ENCODE measurements around the gene OSBPL3. TPM values are rescaled to one million over a fixed set of nuclear protein-coding genes. Genes with fewer than 3 reads are reported as not detected.

The OSBPL3 gene
- total RNA-seq, 1 experiment from 2014 or later = 7.1 TPM

DNA sequence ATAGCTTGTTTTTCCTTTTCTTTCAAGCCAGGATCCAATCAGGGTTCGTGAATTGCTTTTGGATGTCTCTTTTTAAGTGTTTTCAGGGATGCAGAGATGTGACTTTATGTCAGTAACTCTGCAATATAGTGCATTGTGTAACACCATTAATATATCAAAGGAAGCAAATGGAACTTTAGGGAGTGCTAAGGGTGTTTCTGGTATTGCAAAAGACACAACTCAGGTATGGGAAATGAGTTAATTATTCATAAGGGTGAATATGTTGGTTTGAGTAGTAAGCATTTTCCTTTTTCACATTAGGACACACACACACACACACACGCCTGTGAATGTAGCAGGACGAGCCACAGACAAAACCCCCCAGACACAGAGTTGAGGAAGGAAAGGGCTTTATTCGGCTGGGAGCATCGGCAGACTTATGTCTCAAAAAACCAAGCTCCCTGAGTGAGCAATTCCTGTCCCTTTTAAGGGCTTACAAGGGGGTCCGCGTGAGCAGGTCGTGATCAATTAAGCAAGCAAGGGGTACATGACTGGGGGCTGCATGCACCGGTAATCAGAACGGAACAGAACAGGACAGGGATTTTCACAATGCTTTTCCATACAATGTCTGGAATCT, 190.9 kb downstream of the OSBPL3 start:
- in situ Hi-C loops (cut with HindIII; ENCODE audit: low sequenced_read_pairs) = no loop called here
- no peak for DNase-seq (ENCODE audit: low spot score)

DNA sequence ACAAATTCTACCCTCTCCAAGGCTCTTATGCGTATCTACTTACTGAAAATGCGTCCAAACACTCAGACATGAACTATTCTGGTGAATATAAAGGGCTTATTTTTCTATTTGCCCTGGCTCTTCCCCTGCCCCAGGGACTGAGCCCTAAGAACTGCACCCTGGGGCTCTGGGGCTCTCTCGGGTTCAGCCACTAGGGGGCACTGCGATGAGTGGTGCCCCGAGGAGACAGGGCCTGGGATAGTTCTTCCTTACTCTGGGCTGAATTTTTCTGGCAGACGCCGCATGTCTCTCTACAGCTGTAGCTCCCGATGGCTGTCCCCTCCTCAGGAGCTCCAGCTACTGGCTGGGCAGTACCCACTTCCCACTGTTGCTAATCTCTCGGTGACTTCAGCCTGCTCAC, 191.9 kb downstream of the OSBPL3 start:
- in situ Hi-C loops (cut with HindIII; ENCODE audit: low sequenced_read_pairs) = no loop called here
- no peak for DNase-seq (ENCODE audit: low spot score)

DNA sequence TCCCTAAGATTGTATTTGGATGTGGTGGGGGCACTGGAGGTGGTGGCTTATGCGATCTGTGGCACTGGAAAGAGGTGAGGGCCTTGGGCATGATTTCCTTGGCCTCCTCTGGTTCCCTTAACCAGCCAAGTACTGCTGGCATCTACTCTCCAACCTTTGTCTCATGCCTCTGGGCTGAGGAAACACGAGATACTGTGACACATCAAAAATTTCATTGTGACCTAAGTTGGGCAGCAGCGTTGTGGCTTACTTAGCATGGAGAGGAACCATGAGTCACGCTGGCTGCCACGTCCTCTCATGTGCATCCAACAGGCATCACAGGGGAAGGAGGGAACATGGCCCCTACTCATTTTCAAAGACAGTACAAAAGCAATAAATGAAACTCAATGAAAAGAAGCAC, 193.0 kb downstream of the OSBPL3 start:
- no peak for DNase-seq (ENCODE audit: low spot score)
- in situ Hi-C loops (cut with HindIII; ENCODE audit: low sequenced_read_pairs) = no loop called here

DNA sequence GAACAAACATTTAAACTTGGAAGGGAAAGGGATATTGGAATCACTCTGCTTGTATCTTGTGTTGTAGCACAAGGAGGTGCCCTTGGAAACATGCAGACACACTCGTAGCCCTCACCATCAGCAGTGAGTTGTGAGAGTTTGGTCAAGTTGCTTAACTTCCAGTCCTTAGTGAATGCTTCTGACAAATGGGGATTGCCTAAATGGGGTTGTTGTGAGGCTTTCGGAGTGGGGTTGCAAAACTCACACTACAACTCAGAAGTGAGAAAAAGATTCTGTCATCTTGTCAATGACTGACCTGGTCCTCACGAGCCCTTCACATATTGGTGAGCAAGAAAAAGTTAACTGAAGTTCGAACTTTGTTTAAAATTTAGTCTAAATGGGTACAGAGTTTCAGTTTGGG, 193.7 kb downstream of the OSBPL3 start:
- in situ Hi-C loops (cut with HindIII; ENCODE audit: low sequenced_read_pairs) = no loop called here
- DNase-seq (ENCODE audit: low spot score) = no peak

DNA sequence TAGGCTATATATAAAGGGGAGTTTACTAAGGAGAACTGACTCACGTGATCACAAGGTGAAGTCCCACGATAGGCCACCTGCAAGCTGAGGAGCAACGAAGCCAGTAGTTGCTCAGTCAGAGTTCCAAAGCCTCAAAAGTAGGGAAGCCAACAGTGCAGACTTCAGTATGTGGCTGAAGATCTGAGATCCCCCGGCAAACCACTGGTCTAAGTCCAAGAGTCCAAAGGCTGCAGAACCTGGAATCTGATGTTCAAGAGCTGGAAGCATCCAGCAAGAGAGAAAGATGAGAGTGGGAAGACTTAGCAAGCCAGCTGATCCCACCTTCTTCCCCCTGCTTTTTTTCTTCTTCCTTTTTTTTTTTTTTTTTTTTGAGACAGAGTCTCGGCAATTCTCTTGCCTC, 195.7 kb downstream of the OSBPL3 start:
- DNase-seq (ENCODE audit: low spot score) = no peak
- in situ Hi-C loops (cut with HindIII; ENCODE audit: low sequenced_read_pairs) = no loop called here

DNA sequence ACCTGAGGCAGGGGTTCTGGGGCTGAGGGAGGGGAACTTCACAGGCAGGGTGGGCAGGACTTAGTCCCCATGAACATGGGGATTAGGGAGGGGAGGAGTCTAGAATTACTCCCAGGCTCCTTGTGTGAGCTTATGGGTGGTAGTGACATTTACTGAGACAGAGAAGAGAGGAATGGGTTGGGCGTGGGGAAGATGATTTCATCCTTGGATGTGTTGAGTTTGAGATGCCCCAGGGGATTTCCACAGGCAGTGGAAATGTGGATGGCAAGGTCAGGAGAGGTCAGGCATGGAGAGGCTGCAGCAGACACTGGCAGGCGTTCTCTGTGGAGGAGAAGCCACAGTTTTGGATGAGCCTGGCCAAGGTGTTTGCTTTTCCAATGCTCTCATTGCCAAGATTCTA, 196.3 kb downstream of the OSBPL3 start:
- no peak for DNase-seq (ENCODE audit: low spot score)
- in situ Hi-C loops (cut with HindIII; ENCODE audit: low sequenced_read_pairs) = no loop called here

DNA sequence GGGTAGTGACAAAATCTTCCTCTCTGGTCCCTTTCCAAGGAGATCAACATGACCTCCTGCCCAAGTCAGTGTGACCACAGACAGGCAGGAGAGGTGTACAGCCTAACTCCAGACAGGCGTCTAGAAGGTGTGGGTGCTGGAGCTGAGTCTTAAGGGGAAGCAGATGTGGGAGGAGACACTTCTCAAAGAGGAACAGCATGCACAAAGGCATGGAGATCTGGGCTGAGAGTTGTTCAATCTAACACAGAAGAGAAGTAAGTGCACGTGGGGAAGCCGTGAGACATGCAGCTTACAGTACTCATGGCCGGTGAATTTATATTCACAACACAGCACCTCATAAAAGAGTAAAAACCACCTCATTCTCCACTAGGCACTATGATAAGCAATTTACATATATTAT, 198.9 kb downstream of the OSBPL3 start:
- no peak for DNase-seq (ENCODE audit: low spot score)
- in situ Hi-C loops (cut with HindIII; ENCODE audit: low sequenced_read_pairs) = no loop called here

DNA sequence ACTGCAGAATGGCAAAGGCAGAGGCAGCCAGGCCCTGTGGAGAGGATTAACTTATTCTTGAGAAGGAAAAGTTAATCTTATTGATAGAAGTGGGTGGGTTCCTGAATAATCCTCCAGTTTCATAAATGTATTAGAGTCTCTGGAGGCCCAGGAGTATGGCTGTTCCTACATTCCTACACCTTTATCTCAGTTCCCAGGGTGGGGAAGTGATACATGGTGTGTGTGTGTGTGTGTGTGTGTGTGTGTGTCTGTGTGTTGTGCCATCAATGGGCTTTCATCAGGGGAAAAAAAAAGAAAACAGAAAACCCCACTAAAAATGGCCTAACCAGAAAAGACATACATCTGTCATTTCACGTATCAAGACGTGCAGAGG, 200.7 kb downstream of the OSBPL3 start:
- in situ Hi-C loops (cut with HindIII; ENCODE audit: low sequenced_read_pairs) = no loop called here
- DNase-seq (ENCODE audit: low spot score) = no peak

DNA sequence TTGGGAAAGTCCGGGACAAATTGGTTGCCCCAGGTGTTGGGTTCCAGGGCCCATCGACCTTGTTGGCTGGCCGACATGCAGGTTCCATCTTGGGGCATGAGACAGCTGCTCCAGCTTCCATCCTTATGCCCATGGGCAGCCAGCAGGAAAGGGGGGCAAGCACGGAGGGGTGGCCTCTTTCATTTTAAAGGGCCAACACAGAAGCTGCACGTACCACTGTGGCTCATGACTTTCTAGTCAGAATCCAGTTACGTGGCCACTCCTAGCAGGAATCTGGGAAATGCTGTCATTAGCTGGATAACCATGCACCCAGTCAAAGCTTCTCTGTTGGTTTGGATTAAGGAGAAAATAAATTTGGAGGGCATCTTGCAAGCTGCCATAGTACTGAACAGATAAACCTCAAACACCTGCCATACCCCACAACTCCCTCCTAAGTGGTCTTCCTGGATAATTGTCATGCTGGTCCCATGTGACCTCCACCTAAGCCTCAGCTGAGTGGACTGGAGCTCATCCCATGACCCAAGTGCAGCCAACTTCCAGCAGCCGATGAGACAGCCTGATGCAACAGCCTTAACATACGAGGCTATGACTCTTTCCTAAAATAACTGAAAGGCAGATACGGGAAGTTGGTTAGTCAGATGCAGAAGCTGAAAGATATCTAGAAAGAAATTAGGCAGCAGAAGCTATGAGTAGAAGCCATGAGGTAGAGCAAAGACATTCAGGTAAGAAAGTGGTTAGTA, 201.3 kb downstream of the OSBPL3 start:
- in situ Hi-C loops (cut with HindIII; ENCODE audit: low sequenced_read_pairs) = no loop called here
- no peak for DNase-seq (ENCODE audit: low spot score)

DNA sequence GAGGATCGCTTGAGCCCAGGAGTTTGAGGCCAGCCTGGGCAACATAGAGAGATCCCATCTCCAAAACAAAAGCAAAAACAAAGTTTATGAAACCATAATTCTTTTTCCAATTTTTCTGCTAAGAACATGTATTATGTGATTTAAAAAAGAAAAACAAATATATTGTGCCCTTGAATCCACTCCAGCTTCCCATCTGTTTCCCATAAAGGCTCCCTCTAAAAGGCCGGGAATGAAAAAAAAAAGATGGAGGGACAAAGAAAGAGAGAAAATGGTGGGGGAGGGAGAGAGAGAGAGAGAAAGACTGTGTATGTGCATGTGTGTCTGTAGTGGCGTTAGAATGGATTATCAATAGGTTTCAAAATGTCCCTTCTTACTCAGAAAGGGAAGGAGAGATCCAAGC, 202.2 kb downstream of the OSBPL3 start:
- in situ Hi-C loops (cut with HindIII; ENCODE audit: low sequenced_read_pairs) = no loop called here
- no peak for DNase-seq (ENCODE audit: low spot score)

DNA sequence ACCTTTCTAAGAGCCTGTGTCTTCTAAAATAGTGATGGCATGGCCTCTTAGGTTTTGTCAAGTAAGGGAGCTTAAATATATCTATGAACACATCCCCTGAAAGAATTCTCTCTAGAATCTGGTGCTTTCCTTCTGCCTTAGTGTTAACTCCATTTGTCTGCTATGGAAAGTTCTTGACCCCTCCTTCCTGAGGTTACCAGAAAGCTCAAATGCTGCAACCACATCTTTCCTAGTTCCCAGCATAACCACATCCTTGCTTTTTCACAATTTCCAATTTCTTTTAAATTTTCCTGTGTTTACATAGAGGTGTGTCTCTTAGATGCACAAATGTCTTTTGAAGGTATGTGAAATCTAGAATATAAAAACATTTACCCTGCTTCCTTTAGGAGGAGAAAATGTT, 206.3 kb downstream of the OSBPL3 start:
- in situ Hi-C loops (cut with HindIII; ENCODE audit: low sequenced_read_pairs) = no loop called here
- no peak for DNase-seq (ENCODE audit: low spot score)

DNA sequence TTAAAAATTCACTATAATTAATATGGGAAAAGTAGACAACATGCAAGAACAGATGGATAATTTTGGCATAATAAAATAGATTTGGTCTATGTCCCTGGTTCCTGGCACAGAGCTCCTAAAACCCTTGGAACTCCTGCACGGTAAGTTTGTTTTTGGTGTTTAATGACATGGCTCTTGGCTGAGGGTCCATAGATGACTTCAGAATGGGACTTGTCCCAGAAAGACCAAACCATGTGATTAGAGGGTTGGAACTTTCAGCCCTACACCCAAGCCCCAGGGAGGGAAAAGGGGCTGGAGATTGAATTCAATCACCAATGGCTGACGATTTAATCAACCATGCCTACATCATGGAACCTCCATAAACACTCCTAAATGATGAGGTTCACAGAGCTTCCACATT, 210.1 kb downstream of the OSBPL3 start:
- DNase-seq (ENCODE audit: low spot score) = no peak
- in situ Hi-C loops (cut with HindIII; ENCODE audit: low sequenced_read_pairs) = no loop called here

DNA sequence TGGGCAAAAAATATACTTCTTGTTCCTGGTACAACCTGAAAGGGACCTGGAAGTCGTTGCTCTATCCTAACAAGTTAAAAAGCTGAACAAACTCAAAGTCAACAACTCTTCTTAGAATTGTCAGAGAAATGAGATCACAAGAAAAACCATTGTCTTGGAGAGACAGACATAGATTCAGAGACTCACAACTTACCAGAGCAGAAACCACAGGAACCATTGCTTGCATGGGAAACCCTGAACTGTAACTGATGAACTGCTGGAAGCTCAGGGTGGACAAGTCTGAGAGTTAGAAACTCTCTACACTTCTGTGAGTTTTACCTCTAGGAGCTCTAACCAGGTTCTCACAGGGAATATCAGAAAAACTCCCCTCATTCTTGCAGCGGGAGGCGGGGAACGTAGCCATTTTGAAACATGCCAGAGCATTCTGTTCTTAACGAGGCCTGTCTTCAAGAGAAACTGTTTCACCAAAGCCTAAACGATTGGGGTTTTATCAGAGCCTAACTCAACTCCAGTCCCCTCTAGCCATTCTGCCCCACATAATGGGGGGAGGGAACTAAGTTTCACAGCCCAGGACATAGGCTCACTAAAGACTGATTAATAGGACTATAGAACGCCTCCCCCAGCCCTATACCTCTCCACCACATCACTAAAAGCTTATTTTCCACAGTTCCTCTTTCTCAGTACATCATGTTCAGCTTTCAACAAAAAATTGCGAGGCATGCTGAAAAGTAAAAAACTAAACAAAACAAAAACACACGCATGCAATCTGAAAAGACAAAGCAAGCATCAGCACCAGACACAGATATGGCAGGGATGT, 210.8 kb downstream of the OSBPL3 start:
- DNase-seq (ENCODE audit: low spot score) = no peak
- in situ Hi-C loops (cut with HindIII; ENCODE audit: low sequenced_read_pairs) = no loop called here

DNA sequence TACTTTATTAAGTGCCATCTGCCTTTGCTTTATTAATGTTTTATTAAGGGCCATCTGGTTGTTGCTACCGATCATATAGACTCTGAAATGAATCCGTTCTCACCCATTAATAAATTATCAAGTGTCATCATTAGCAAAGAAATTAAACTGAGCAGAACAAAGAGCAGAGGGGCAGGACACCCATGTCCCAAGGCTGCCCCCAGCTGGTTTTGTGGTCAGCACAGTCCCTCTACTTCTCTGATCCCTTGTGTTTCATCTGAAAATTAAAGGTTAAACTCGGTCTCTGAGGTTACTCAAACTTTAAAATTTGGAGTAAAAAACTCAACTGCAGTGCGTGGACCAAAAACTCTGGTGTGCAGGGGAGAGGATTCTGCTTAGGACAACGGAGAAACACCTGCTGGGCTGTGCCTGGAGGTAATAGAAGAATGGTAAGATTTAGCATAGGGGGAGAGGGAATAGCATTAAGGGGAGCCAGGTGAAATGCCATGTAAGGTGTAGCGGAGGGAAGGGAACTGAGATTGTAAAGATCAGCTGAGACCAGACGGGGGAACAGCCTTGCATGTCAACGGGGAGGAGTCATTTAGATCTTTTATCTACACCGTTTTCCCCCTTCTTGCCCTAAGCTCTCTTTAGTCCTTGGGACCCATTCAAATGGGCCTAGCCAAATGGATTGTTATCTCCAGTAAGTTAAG, 212.0 kb downstream of the OSBPL3 start:
- no peak for DNase-seq (ENCODE audit: low spot score)
- in situ Hi-C loops (cut with HindIII; ENCODE audit: low sequenced_read_pairs) = no loop called here

DNA sequence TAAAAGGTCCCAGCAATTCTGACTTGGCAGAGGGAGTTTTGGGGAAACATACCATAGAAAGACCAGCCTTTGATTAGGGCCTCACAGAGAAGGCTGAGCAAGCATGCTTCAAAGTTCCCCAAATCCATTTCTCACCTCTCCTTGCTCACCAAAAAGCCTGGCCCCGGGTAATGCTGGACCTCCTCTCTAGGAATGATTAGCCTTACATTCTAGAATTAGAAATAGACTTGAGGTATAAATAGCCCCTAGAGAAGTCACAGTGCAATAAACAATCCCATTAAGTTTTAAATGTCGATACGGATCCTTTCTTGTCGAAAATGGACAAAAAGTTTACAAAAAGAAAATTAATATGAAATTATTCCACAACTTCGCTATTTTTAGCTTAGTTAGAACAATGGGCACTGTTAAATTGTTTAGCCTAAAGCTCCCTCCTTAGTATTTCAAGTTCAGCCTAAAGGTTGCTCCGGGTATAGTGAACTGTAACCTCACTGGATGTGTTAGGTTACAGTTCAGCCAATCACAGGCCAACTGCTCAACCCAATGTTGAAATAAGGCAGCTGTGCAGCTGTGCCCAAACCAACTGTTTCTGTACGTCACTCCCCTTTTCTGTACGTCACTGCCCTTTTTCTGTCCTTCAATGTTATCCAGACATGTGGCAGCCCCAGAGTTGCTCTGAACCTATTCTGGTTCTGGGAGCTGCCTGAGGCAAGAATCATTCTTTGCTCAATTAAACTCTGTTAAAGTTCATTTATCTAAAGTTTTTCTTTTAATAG, 214.8 kb downstream of the OSBPL3 start:
- no peak for DNase-seq (ENCODE audit: low spot score)
- in situ Hi-C loops (cut with HindIII; ENCODE audit: low sequenced_read_pairs) = no loop called here

DNA sequence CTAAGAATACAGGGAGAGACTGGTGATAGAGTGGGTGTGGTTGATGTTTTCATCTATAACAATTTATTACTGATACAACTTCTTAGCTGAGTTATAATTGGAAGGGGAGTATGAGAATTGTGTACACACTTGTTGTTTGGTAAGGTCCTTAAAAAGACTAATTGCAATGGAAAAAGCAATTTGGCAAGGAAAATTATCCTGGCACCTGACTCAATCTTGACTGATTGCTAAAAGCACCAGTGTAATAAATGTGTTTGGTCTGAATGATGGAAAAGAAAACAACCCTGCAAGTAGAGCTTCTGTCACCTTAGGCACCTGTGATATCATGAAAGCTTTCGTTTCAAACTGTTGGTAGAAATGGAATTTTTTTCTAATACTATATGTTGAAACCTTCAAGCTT, 216.0 kb downstream of the OSBPL3 start:
- DNase-seq (ENCODE audit: low spot score) = no peak
- in situ Hi-C loops (cut with HindIII; ENCODE audit: low sequenced_read_pairs) = no loop called here

DNA sequence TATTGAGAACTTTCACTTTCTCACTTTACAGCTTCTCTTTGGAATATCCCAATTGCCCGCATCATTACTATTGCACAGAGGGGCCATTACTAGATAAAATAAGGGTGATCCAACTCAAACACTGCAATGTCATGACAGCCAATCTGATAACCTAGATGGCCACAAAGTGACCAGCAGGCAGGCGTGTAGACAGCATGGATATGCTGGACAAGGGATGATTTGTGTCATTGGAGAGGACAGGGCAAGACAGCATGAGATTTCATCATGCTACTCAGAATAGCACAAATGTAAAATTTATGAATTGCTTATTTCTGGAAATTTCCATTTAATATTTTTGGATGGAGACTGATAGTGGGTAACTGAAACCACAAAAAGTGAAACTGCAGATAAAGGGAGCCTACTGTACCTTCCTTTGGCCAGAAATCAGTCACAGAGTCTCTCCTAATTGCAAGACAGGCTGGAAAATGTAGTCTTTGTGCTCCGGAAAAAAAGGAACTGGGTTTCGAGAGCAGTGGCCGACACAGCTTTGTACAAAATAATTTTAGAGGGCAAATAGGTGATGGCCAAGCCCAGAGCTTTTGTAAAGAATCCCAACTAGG, 216.6 kb downstream of the OSBPL3 start:
- in situ Hi-C loops (cut with HindIII; ENCODE audit: low sequenced_read_pairs) = no loop called here

DNA sequence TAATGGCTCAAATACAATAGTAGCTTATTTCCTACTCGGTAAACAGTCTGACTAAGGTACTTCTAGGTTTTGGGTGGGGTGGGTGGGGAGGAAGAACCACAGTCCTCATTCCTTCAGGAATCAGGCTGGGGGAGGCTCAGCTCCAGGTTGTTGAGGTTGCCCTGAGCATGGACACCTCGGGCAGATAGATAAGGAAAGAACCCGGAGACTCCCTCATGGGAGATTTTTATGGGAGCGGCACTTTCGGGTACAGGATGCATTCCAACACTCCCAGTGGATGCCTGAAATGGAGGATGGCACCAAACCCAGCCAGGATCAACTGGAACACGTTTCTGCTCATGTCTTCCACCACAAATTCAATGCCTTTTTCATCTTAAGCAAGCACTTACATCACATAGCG, 217.2 kb downstream of the OSBPL3 start:
- in situ Hi-C loops (cut with HindIII; ENCODE audit: low sequenced_read_pairs) = no loop called here
- DNase-seq (ENCODE audit: low spot score) = no peak

More for the DNA sequence above, 216.6 kb downstream of the OSBPL3 start:
- DNase-seq (ENCODE audit: low spot score) = no peak

DNA sequence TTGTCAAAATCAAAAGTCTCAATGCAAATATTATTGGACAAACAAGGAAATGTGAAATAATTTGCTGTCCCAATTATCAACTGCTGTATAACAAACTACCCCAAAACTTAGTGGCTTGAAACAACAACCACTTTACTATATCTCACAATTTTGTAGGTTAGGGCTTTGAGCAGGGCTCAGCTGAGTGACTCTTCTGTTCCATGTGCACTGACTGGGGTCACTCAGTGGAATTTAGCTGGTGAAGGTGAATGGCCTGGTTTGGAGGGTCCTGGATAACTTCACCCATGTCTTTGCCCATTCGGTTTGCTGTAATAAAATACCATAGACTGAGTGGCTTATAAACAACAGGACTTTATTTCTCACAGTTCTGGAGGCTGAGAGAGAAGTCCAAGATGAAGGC, 219.0 kb downstream of the OSBPL3 start:
- DNase-seq (ENCODE audit: low spot score) = no peak
- in situ Hi-C loops (cut with HindIII; ENCODE audit: low sequenced_read_pairs) = no loop called here
